Neural cell (in vitro differentiated cells): Measurements from ENCODE around the gene WFIKKN2. TPM values are rescaled to one million over a fixed set of nuclear protein-coding genes. Genes with fewer than 3 reads are reported as not detected.

Experiments used
- H2AFZ ChIP-seq: fragments of 200-600, 300-800 bp; sonication (generic), shearing (Covaris generic); 2 replicates; pipeline ENCODE4 v1.6.0; 2014; ENCODE audit warnings: low read depth, mild to moderate bottlenecking, antibody characterized with exemption, low read length, moderate library complexity
- H3F3A ChIP-seq: fragments of 200-600 bp; shearing (Covaris generic); 2 replicates; pipeline ENCODE4 v1.6.1; 2016; ENCODE audit warnings: mild to moderate bottlenecking, moderate library complexity, mixed read lengths, antibody characterized with exemption, low read length; ENCODE audit not compliant: insufficient read depth, poor library complexity, severe bottlenecking
- H3K27ac ChIP-seq: fragments of 200-600, 300-800 bp; sonication (generic), shearing (Covaris generic); 2 replicates; pipeline ENCODE4 v1.5.1; 2014; ENCODE audit warnings: mild to moderate bottlenecking, low read length, moderate library complexity
- H3K27me3 ChIP-seq: fragments of 300-800, 200-600 bp; sonication (generic), shearing (Covaris generic); 2 replicates; pipeline ENCODE4 v1.6.0; 2014; ENCODE audit warnings: mild to moderate bottlenecking, low read depth, low read length, moderate library complexity; ENCODE audit not compliant: insufficient read depth
- H3K36me3 ChIP-seq: fragments of 300-800, 200-600 bp; sonication (generic), shearing (Covaris generic); 2 replicates; pipeline ENCODE4 v1.5.1; 2014; ENCODE audit warnings: mild to moderate bottlenecking, antibody characterized with exemption, low read length, moderate library complexity; ENCODE audit not compliant: insufficient read depth
- H3K4me2 ChIP-seq: fragments of 300-800, 200-600 bp; sonication (generic), shearing (Covaris generic); 2 replicates; pipeline ENCODE4 v1.6.0; 2014; ENCODE audit warnings: mild to moderate bottlenecking, low read length
- H3K4me3 ChIP-seq: fragments of 300-800, 200-600 bp; sonication (generic), shearing (Covaris generic); 2 replicates; pipeline ENCODE4 v1.5.1; 2014; ENCODE audit warnings: mild to moderate bottlenecking, low read length, moderate library complexity
- H3K79me2 ChIP-seq: fragments of 200-600 bp; shearing (Covaris generic); replicated peaks from 2 replicates; pipeline ENCODE4 v1.6.0; 2014; ENCODE audit warnings: mild to moderate bottlenecking, low read length, moderate library complexity; ENCODE audit not compliant: insufficient read depth
- H3K9ac ChIP-seq: fragments of 300-800, 200-600 bp; sonication (generic), shearing (Covaris generic); 2 replicates; pipeline ENCODE4 v1.6.1; 2016; ENCODE audit warnings: mild to moderate bottlenecking, low read length, mixed read lengths
- H3K9me2 ChIP-seq: fragments of 200-600 bp; shearing (Covaris generic); 2 replicates; pipeline ENCODE4 v1.6.1; 2016; ENCODE audit warnings: mild to moderate bottlenecking, low read length, mixed read lengths; ENCODE audit not compliant: insufficient read depth
- H3K9me3 ChIP-seq: fragments of 200-600, 300-800 bp; sonication (generic), shearing (Covaris generic); 2 replicates; pipeline ENCODE4 v1.6.1; 2016; ENCODE audit warnings: mild to moderate bottlenecking, mixed run types, low read length, moderate library complexity, mixed read lengths
- H4K20me1 ChIP-seq: fragments of 200-600 bp; shearing (Covaris generic); 2 replicates; pipeline ENCODE4 v1.6.1; 2016; ENCODE audit warnings: mild to moderate bottlenecking, mixed run types; ENCODE audit not compliant: insufficient read depth
- EP300 ChIP-seq: fragments of 450-650 bp; conservative IDR thresholded peaks from 2 replicates; pipeline ENCODE4 v1.6.1; 2014; ENCODE audit warnings: antibody characterized with exemption, mild to moderate bottlenecking, moderate library complexity; ENCODE audit not compliant: poor library complexity, severe bottlenecking
- EZH2 ChIP-seq: fragments of 200-600, 300-800 bp; shearing (Covaris generic), sonication (generic); IDR thresholded peaks from 2 replicates; pipeline ENCODE4 v1.6.1; 2014; ENCODE audit warnings: antibody characterized with exemption, low read length, borderline replicate concordance, mild to moderate bottlenecking; ENCODE audit not compliant: insufficient read depth, poor library complexity, severe bottlenecking
- MXI1 ChIP-seq: fragments of 450-650 bp; conservative IDR thresholded peaks from 2 replicates; pipeline ENCODE4 v1.6.1; 2014; ENCODE audit warnings: antibody characterized with exemption, mild to moderate bottlenecking; ENCODE audit not compliant: poor library complexity, severe bottlenecking
- POLR2AphosphoS5 ChIP-seq: IDR thresholded peaks from 2 replicates; pipeline ENCODE4 v1.6.1; 2012
- RAD21 ChIP-seq: fragments of 450-650 bp; conservative IDR thresholded peaks from 2 replicates; pipeline ENCODE4 v1.6.1; 2014; ENCODE audit warnings: antibody characterized with exemption, mild to moderate bottlenecking, moderate library complexity
- SMC3 ChIP-seq: fragments of 450-650 bp; conservative IDR thresholded peaks from 2 replicates; pipeline ENCODE4 v1.6.1; 2014; ENCODE audit warnings: antibody characterized with exemption, mild to moderate bottlenecking, moderate library complexity; ENCODE audit not compliant: poor library complexity
- TAF1 ChIP-seq: IDR thresholded peaks from 2 replicates; pipeline ENCODE4 v1.6.1; 2012; ENCODE audit warnings: low read depth
- polyA plus RNA-seq: library from polyadenylated mRNA; depleted of rRNA; stranded (reverse); fragments of >200 nt; gene quantifications from 2 replicates; pipeline ENCODE4 v1.2.3, GENCODE V29; 2014
- TF ChIP-seq, protein P1 (sequence below): fragments of 450-650 bp; IDR thresholded peaks from 2 replicates; pipeline ENCODE4 v1.5.1; 2014; ENCODE audit warnings: antibody characterized with exemption, mild to moderate bottlenecking, moderate library complexity; ENCODE audit not compliant: poor library complexity, severe bottlenecking
- TF ChIP-seq, protein P2 (sequence below): IDR thresholded peaks from 2 replicates; pipeline ENCODE4 v1.6.1; 2012; ENCODE audit warnings: borderline replicate concordance

Gene WFIKKN2
- polyA plus RNA-seq, 1 donor from 2014 or later = not detected

DNA sequence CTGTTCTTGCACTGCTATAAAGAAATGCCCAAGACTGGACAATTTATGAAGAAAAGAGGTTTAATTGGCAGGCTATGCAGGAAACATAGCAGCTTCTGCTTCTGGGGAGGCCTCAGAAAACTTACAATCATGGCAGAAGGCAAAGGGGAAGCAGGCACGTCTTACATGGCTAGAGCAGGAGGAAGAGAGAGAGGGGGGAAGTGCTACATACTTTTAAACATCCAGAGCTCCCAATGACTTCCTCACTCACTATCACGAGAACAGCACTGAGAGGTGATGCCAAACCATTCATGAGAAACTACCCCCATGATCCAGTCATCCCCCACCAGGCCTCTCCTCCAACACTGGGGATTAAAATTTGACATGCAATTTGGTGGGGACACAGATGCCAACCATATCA is 13.3 kb downstream of the WFIKKN2 start:
- Histone ChIP-seq H3K9me2 (no peaks in the 10 kb centered on the region), H3F3A (no peaks in the 10 kb centered on the region), H3K9ac (no peak overlapping the region), H3K4me2 (no peak overlapping the region), H3K4me3 (no peak overlapping the region), H4K20me1 (no peaks in the 10 kb centered on the region), H3K27me3 (no peaks in the 10 kb centered on the region), H2AFZ (no peak overlapping the region), H3K36me3 (no peaks in the 10 kb centered on the region), H3K27ac (no peak overlapping the region), H3K79me2 (no peaks in the 10 kb centered on the region), H3K9me3 (no peaks in the 10 kb centered on the region)
- TF ChIP-seq MXI1 (no peak), SMC3 (no peak), TAF1 (no peak), POLR2AphosphoS5 (no peak), EZH2 (no peak)

DNA sequence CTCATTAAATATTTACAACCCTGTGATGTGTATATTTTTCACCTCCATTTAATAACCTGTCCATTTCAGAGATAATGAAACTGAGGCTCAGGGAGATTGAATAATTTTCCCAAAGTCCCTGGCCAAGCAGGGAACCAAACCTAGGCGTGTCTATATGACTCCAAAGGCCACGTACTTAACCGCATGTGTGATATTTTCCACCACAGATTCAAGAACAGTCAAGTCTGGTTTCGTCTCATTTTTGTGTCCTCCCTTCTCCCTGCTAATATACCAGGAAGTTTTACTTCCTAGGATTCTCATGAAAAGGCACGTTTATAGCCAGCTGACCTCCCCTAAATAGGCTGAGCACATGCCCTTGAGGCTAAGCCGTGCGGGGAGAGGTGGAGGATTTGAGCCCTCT is 15.3 kb downstream of the WFIKKN2 start:
- Histone ChIP-seq H3K36me3 (no peaks in the 10 kb centered on the region), H4K20me1 (no peaks in the 10 kb centered on the region), H3F3A (no peaks in the 10 kb centered on the region), H3K27ac (no peak overlapping the region), H3K9me3 (no peaks in the 10 kb centered on the region), H3K4me3 (no peak overlapping the region), H3K79me2 (no peaks in the 10 kb centered on the region), H2AFZ (no peak overlapping the region), H3K9ac (no peak overlapping the region), H3K9me2 (no peaks in the 10 kb centered on the region), H3K27me3 (no peaks in the 10 kb centered on the region), H3K4me2 (no peak overlapping the region)
- TF ChIP-seq RAD21 = no peak

DNA sequence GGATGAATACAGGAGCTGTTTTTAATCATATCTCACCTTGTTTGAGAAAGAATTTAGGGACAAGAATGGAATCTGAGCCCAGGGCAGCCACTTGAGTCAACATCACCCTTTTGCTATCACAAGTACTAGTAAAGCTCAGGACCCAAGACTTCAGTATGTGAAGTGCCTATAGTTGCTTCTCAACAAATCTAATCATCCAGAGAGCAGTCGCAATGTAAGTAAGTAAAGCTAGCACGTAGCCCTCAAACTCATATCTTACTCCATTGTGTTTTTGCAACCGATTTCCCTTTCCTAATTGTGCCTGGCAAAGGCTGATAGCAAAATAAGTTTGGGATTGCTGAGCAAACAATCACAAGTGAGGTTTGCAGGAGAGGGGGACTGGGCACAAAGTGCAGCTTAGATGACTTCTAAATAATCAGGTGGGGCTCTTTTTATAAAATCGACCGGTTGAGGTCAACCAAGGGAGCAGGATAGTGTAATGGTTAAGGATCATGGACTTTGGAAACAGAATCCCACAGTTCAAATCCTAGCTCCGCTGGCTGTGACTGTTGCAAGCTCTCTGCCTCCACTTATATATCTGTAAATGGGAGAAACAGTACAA is 17.7 kb downstream of the WFIKKN2 start:
- H3K27ac ChIP-seq = no peak overlapping the region
- no peak overlapping the region for H2AFZ ChIP-seq
- H3K27me3 ChIP-seq = no peaks in the 10 kb centered on the region

More for the DNA sequence above, 17.7 kb downstream of the WFIKKN2 start:
- Histone ChIP-seq H3K9me3 (no peaks in the 10 kb centered on the region), H3K9ac (no peak overlapping the region), H3K4me3 (no peak overlapping the region), H3K4me2 (no peak overlapping the region), H4K20me1 (no peaks in the 10 kb centered on the region), H3K79me2 (no peaks in the 10 kb centered on the region), H3F3A (no peaks in the 10 kb centered on the region), H3K9me2 (no peaks in the 10 kb centered on the region), H3K36me3 (no peaks in the 10 kb centered on the region)
- TF ChIP-seq EZH2 (no peak), EP300 (no peak), POLR2AphosphoS5 (no peak), TAF1 (no peak), SMC3 (no peak), RAD21 (no peak), MXI1 (no peak)
- TF ChIP-seq, protein P1, sequence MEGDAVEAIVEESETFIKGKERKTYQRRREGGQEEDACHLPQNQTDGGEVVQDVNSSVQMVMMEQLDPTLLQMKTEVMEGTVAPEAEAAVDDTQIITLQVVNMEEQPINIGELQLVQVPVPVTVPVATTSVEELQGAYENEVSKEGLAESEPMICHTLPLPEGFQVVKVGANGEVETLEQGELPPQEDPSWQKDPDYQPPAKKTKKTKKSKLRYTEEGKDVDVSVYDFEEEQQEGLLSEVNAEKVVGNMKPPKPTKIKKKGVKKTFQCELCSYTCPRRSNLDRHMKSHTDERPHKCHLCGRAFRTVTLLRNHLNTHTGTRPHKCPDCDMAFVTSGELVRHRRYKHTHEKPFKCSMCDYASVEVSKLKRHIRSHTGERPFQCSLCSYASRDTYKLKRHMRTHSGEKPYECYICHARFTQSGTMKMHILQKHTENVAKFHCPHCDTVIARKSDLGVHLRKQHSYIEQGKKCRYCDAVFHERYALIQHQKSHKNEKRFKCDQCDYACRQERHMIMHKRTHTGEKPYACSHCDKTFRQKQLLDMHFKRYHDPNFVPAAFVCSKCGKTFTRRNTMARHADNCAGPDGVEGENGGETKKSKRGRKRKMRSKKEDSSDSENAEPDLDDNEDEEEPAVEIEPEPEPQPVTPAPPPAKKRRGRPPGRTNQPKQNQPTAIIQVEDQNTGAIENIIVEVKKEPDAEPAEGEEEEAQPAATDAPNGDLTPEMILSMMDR = no peak
- TF ChIP-seq, protein P2, sequence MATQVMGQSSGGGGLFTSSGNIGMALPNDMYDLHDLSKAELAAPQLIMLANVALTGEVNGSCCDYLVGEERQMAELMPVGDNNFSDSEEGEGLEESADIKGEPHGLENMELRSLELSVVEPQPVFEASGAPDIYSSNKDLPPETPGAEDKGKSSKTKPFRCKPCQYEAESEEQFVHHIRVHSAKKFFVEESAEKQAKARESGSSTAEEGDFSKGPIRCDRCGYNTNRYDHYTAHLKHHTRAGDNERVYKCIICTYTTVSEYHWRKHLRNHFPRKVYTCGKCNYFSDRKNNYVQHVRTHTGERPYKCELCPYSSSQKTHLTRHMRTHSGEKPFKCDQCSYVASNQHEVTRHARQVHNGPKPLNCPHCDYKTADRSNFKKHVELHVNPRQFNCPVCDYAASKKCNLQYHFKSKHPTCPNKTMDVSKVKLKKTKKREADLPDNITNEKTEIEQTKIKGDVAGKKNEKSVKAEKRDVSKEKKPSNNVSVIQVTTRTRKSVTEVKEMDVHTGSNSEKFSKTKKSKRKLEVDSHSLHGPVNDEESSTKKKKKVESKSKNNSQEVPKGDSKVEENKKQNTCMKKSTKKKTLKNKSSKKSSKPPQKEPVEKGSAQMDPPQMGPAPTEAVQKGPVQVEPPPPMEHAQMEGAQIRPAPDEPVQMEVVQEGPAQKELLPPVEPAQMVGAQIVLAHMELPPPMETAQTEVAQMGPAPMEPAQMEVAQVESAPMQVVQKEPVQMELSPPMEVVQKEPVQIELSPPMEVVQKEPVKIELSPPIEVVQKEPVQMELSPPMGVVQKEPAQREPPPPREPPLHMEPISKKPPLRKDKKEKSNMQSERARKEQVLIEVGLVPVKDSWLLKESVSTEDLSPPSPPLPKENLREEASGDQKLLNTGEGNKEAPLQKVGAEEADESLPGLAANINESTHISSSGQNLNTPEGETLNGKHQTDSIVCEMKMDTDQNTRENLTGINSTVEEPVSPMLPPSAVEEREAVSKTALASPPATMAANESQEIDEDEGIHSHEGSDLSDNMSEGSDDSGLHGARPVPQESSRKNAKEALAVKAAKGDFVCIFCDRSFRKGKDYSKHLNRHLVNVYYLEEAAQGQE = no peak
